ENCODE measurements around the gene CADM2.

- TF ChIP-seq, protein P1, sequence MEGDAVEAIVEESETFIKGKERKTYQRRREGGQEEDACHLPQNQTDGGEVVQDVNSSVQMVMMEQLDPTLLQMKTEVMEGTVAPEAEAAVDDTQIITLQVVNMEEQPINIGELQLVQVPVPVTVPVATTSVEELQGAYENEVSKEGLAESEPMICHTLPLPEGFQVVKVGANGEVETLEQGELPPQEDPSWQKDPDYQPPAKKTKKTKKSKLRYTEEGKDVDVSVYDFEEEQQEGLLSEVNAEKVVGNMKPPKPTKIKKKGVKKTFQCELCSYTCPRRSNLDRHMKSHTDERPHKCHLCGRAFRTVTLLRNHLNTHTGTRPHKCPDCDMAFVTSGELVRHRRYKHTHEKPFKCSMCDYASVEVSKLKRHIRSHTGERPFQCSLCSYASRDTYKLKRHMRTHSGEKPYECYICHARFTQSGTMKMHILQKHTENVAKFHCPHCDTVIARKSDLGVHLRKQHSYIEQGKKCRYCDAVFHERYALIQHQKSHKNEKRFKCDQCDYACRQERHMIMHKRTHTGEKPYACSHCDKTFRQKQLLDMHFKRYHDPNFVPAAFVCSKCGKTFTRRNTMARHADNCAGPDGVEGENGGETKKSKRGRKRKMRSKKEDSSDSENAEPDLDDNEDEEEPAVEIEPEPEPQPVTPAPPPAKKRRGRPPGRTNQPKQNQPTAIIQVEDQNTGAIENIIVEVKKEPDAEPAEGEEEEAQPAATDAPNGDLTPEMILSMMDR (IDR thresholded peaks at IDR 0.05) = no peak
- TF ChIP-seq POLR2A (IDR thresholded peaks at IDR 0.05) = no peak
Measured at GRCh38 chr3:85935171-85935570, 976.4 kb downstream of the CADM2 start.
